Cardiac fibroblast (primary cell): Measurements from ENCODE around the gene MIGA1.
"Not testable (repeated sequence)": the region's sequence is repeated elsewhere in the genome, so short reads cannot be mapped to it uniquely, and the experiment has no call there.

Experiments
- DNase-seq, 2 donors: peaks; one replicate each; pipeline versions ENCODE4 v3.0.0 to v3.0.0-alpha.2; 2010; ENCODE audit warnings: low read depth in 2 of 2
- H3K4me3 ChIP-seq, 2 donors: replicated peaks in 1 of 2; 1 replicate in 1 of 2; 2 replicates in 1 of 2; pipeline ENCODE4 v1.5.1; 2011; ENCODE audit warnings: low read depth in 2 of 2, low read length in 2 of 2, mild to moderate bottlenecking in 2 of 2, moderate library complexity in 1 of 2
- TF ChIP-seq, protein P1 (sequence below): IDR thresholded peaks from one replicate; pipeline ENCODE4 v1.5.1; 2011; ENCODE audit warnings: low read depth, mild to moderate bottlenecking, low read length, inconsistent platforms

Gene MIGA1

DNA sequence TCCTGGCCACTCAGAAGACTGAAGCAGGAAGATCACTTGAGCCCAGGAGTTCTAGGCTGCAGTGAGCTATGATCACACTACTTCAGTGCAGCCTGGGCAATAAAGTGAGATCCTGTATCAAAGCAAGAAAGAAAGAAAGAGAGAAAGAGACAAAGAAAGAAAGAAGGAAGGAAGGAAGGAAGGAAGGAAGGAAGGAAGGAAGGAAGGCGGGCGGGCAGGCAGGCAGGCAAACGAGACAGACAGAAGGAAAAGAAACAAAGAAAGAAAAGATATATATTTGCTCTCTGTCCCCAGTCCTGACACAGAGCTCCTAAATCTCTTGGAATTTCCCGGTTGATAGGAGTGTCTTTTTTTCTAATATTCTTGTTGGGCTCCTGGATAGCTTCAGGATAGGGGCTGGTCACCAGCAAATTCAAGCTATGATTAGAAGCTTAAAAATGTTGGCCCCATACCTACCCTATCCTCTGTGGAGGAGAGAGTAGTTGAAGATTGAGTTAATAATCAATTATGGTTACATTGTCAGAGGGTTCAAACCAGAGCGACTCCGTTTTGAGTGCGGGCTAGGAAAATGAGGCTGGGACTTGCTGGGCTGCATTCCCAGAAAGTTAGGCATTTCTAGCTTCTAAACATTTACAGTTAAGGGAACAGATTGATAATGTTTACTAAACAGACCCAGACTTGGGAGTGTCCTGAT, 3.3 kb upstream of the MIGA1 start:
- TF ChIP-seq, protein P1, sequence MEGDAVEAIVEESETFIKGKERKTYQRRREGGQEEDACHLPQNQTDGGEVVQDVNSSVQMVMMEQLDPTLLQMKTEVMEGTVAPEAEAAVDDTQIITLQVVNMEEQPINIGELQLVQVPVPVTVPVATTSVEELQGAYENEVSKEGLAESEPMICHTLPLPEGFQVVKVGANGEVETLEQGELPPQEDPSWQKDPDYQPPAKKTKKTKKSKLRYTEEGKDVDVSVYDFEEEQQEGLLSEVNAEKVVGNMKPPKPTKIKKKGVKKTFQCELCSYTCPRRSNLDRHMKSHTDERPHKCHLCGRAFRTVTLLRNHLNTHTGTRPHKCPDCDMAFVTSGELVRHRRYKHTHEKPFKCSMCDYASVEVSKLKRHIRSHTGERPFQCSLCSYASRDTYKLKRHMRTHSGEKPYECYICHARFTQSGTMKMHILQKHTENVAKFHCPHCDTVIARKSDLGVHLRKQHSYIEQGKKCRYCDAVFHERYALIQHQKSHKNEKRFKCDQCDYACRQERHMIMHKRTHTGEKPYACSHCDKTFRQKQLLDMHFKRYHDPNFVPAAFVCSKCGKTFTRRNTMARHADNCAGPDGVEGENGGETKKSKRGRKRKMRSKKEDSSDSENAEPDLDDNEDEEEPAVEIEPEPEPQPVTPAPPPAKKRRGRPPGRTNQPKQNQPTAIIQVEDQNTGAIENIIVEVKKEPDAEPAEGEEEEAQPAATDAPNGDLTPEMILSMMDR, result no peak
- H3K4me3 ChIP-seq, result no peak overlapping the region
- no peak for DNase-seq

DNA sequence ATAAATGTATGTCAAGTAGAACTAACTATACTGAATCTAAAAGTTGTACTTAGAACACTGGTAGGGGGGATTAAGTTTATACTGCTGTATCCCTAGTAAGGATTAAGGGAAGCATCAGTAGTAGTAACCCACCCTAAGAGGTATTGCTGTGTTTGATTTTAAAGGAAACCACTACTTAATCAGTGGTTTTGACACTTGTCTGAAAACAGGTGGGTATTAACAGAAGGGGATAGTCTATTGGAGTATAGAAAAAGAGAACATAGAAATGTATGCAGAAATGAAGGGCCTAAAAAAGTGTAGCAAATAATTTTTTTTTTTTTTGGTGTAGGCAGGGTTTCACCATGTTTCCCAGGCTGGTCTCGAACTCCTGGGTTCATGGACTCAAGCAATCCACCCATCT, 2.2 kb downstream of the MIGA1 start:
- no peak overlapping the region for H3K4me3 ChIP-seq
- TF ChIP-seq, protein P1, result no peak
- no peak for DNase-seq

DNA sequence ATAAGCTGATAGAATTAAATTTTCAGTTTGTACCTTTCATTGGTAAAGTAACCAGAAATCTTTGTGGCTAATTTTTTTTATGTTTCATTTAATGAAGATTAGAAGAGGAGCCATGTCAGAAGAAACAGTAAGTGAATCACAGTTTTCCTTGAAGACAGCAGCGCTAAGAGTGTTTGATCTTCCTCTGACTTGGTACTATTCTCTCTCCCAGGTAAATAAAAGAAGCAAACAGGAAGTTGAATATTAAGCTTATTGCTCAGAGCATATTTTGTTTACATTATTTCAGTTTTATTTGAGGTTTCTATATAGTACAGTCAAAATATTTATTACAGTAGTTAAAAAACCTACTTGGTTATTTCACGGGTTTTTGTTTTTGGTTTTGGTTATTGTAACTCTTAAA, 3.7 kb downstream of the MIGA1 start:
- TF ChIP-seq, protein P1, result no peak
- no peak for DNase-seq

DNA sequence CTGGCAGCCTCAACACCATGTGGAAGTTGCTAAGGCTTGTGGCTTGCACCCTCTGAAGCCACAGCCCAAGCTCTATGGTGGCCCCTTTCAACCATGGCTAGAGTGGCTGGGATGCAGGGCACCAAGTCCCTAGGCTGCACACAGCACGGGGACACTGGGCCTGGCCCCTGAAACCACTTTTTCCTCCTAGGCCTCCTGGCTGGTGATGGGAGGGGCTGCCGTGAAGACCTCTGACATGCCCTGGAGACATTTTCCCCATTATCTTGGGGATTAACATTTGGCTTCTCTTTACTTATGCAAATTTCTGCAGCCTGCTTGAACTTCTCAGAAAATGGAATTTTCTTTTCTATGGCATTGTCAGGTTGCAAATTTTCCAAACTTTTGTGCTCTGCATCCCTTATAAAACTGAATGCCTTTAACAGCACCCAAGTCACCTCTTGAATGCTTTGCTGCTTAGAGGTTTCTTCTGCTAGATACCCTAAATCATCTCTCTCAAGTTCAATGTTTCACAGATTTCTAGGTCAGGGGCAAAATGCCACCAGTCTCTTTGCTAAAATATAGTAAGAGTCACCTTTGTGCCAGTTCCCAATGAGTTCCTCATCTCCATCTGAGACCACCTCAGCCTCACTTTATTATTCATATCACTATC, 6.8 kb downstream of the MIGA1 start:
- DNase-seq, H3K4me3 ChIP-seq: not testable (repeated sequence)

More for the DNA sequence above, 3.7 kb downstream of the MIGA1 start:
- no peak overlapping the region for H3K4me3 ChIP-seq

DNA sequence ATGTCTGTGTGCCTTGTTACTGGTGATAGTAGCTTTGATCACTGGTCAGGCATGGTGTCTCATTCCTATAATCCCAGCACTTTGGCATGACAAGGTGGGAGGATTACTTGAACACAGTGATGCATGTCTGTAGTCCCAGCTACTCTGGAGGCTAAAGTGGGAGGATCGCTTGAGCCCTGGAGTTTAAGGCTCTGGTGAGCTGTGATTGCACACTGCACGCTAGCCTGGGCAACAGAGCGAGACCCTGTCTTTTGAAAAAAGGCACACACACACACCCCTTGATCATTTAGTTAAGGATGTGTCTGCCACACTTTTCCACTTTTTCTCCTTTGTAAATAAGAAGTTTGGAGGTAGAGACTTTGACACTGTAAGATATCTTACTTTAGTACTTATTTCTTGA, 15.1 kb downstream of the MIGA1 start:
- no peak for DNase-seq
- H3K4me3 ChIP-seq, result no peak overlapping the region
- TF ChIP-seq, protein P1, result no peak

DNA sequence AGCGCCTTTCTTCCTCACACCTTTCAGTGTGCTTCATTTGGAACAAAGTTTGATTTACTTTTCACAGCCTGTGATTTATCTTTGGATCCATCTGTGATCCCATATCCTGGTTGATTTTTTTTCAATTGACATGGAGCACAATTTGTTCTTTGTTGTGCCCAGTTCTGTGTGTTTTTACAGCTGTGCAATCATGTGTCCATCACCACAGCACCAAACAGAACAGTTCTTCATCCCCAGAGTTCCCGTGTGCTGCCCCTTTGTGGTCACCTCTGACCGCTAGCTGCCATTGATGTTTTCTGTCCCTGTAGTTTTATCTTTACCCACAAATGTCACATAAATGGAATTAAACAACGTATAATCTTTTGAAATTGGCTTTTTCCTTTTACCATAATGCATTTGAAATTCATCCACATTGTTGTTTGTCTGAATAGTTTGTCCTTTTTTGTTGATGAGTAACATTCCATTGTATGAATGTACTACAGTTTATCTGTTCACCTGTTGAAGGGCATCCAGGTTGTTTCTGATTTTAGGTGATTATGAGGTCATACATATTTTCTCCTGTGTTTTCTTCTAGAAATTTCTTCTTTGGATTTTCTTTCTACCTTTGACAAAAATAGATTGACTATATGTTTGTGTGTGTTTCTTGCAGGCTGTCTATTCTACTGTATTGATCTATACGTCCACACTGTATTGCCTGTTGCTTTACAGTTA, 17.4 kb downstream of the MIGA1 start:
- H3K4me3 ChIP-seq, result no peak overlapping the region
- TF ChIP-seq, protein P1, result no peak
- peak in 1 of 2 donors; percentile 7 for DNase-seq

DNA sequence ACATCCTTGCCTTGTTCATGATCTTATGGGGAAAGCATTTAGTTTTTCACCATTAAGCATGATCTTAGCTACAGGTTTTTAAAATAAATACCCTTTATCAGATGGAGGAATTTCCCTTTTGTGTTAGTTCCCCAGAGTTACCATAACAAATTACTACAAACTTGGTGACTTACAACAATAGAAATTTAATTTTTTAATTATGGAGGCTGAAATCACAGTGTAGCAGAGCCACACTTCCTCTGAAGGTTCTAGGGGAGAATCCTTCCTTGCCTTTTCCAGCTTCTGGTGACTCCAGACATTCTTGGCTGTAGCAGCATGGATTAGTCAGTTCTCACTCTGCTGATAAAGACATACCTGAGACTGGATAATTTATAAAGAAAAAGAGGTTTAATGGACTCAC, 18.5 kb downstream of the MIGA1 start:
- TF ChIP-seq, protein P1, result no peak
- no peak overlapping the region for H3K4me3 ChIP-seq
- peak; percentile 18 to 48 for DNase-seq
